Measurements from ENCODE around the gene HDAC5.

- TF ChIP-seq EZH2 (IDR thresholded peaks at IDR 0.05; ENCODE audit: borderline replicate concordance, low read length) (no peak), CTCF (IDR thresholded peaks at IDR 0.05; ENCODE audit: low read length) (no peak)
Observed at GRCh38 chr17:44132275-44132821, 8.9 kb upstream of the HDAC5 start.

Measured in OCI-LY1 (cell line).